HG03460 (cell line): ENCODE data around the gene SIGLEC8.
"Not testable (repeated sequence)": the region's sequence is repeated elsewhere in the genome, so short reads cannot be mapped to it uniquely, and the experiment has no call there.

Experiments
- ATAC-seq: cut with Tn5 transposase; IDR thresholded peaks from one replicate; pipeline ENCODE4 v1.9.1; 2021; ENCODE audit not compliant: unreplicated experiment

SIGLEC8 gene

DNA sequence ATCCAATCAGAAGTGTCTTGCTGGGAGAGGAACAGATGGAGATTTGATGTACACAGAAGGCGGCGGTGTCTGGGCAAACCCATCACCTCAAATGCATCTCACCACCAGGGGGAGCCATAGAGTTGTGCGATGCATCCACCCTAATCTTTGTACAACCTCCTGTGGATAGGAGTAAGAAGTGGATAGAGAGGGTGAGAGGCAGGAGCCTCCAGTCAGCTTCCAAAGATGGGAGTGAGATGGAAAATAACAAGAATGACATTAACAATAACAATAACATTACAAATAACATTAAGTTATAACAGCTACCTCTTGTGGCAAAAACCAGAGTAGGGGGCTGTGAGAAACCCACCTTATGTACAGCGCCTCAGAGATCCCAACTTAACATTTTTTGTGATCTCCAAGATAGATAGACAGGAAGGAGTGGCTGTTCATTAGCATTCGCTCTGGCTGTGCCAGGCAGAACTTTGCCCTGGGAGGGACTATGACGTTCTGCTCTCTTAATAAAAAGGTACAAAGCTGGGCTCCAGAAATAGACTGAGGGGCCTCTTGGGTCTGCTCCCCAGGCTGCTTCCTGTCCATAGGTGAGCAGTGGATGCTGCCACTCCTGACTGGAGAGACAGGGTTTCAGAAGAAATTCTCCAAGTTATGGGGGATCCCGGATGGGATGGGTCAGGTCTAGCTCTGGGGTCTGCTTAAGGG is 14.9 kb upstream of the SIGLEC8 start:
- ATAC-seq = no peak

DNA sequence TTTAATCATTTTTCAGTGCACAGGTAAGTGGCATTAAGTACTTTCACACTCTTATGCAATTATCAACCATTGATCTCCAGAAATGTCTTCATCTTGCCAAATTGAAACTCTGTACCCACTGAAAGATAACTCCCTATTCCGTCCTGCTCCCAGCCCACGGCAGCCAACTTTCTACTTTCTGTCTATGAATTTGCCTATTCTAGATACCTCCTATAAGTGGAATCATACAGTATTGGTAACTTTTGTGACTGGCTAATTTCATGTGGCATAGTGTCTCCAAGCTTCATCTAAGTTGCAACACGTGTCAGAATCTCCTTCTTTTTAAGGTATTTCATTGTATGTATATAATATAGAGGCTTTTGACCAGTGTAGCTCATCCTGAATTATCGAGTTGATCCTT is 14.4 kb upstream of the SIGLEC8 start:
- no peak for ATAC-seq

DNA sequence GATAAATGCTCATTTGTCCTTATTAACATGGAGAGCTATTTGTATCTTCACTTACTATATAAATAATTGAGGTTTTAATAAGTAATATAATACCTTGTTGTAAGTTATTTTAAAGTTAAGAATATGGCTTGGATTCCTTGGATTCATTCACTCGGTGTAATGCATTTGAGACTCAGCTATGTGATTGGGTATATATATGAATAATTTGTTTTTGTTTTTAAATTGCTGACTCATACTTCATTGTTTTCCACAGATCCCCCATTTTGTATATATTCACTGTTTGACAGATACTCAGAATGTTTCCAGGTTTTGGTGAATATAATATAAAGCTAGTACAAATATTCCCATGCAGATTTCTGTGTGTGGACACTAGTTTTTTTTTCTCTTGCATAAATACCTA is 13.3 kb upstream of the SIGLEC8 start:
- no peak for ATAC-seq

DNA sequence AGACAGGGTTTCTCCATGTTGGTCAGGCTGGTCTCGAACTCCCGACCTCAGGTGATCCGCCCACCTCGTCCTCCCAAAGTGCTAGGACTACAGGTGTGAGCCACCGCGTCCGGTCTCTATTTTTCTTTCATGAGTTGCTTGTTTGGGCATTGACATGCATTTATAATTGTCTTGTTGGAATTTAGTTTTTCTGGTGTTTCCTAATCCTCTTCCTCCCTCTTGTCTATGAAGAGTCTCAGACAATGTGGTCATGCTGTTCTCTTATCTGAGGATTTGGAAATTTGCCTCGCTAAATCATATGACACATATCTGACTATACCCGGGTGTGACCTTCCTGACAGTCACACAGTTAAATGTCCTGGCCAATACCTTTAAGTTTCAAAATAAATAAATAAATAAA is 12.7 kb upstream of the SIGLEC8 start:
- ATAC-seq = no peak

DNA sequence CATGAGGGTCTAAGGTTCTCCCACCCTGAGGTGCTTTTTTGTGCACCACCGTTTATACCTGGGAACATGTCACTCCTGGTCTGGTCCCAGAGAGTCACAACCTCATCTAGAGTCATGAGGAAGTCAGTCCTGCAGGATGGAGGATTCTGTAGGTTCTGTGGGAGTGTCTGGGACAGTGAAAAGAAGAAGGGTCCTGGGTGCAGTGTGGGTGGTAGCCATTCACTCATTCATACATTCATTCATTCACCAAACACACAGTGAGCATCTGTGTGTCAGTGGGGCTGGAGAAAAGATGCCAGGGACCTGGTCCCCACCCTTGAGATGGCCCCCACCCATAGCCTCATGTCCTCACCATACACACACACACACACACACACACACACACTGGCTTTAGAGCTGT is 11.4 kb upstream of the SIGLEC8 start:
- ATAC-seq = no peak

DNA sequence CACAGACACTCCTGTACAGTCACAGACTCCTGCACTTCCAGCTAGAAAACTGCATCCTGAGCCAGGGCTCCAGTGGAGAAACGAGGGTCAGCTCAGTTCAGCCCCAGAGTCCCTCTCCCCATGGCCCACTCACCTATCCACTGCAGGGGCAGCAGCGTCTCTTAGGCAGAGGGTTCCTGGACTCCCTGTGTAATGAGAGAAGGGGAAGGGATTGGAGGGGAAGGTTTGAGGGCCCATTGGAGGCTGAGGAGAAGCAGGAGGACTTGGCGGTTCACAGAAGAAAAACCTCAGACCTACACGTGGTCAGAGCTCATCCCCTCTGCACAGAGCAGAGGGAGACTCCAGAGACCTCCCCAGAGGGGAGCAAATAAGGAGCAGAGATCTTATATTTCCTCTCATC is 10.9 kb upstream of the SIGLEC8 start:
- ATAC-seq = no peak

DNA sequence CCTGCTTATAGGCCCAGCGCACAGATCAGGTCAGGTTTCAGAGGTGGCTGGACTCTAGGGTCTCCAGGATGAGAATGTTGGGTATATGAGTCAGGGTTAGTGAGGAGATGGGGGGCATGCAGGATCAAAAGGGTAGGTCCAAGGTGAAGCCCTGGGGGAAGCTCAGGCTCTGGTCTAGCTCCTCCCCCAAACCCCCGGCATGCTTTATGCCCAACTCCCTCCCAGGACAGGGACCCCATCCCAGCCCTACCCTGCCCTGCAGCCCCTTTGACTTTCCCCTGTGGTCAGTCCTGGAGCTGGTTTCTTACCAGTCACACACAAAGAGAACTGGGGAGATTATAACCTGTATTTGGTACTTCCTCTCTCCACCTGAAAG is 10.3 kb upstream of the SIGLEC8 start:
- no peak for ATAC-seq

DNA sequence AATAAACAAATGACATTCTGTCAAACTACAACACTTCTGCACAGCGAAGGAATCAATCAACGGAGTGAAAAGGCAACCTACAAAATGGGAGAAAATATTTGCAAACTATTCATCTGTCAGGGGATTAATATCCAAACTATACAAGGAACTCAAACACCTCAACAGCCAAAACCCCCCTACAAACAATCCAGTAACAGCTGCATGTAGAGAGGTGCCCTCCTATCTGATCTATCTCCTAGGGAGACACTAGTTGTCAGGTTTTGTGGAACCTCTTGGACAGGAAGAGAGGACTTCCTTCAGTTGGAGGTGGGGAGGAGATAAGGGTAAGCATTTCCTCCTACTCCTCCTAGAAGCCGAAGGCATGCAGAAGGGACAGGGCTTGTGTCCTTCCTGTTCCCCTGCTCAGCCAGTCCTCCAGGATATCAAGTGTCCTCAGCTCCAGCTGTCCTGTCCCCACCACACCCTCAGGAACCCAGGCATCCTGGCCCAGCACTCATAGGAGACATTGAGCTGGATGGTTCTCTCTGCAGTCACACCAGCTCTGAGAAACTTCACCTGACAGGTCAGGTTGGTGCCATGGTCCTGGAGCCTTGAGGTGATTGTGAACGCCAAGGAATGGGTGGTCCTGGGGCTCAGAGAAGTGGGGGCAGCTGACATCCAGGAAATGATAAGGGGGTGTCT is 9.8 kb upstream of the SIGLEC8 start:
- no peak for ATAC-seq

DNA sequence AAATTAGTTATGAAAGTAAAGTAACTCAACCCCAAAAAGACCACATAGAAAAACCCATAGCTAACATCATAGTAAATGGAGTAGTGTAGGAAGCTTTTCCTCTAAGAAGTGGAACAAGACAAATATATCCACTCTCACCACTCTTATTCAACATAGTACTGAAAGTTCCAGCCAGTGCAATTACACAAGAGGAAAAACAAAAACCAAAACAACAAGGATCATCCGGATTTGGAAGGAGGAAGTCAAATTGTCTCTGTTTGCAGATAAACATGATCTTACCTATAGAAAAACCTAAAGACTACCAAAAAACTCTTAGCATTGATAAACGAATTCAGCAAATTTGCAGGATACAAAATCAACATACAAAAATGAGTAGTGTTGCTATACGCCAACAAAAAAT is 8.5 kb upstream of the SIGLEC8 start:
- ATAC-seq = no peak

DNA sequence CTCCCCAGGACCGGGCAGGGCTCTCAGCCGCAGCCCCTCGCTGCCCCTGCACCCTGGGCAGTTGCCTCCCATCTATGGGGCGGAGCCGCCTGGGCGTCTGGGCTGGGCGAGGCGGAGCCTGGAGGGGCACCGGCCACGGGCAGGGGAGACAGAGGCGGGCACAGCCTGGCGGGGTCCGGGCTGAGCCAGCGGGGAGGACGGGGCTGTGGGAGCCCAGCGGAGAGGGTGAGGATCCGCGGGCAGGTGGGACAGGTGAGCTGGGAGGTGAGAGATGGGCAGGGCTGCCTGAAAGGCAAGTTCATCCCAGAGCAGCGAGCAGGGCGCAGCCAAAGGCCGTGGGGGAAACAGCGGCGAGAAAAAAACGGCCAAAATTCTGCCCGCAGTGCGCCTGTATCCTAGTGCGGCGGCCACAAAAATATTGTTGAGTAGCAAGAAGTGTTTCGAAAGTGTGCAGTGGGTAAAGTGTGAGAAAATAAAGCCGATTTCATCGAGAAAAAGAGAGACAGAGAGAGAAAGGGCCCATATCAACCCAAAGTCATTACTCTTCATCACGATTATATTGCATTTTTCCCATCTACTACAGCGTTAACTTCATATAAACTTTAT is 5.8 kb upstream of the SIGLEC8 start:
- not testable (repeated sequence) for ATAC-seq

DNA sequence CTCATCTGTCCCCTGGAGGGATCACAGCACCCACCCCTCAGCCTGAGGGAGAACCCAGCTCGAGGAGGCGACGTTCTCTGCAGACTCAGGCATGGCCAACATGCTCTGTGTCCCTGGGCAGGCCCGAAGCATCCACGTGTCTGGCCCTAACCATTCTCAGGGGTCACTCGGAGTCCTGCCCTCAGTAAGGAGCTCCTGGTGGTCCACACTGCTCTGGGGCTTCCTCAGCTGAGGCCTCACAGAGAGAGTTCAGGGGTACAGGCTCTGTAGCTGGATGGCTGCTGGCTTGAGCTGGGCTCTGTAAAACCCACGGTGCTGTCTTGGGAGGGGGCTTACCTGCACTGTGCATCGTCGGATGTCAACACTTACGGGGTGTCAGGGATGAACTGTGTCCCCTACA is 4.4 kb upstream of the SIGLEC8 start:
- ATAC-seq = no peak

DNA sequence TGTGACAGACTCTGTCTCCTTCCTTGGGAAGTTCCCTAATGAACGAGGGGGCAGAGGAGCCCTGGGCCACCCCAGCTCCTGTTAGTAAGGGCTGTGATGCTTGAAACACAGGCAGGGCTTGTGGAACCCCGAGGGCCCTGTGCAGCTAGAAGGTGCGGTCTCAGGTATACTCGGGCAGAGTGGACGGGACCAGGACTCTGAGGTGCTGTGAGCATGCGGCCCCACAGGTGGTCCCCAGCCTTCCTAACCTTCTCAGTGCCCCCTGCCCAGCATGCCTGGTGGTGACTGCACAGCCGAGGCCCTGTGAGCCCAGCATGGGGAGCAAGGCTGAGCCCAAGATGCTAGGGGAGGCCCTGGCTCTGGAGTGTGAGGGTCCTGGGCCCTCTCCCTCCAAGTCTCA is 4.0 kb upstream of the SIGLEC8 start:
- ATAC-seq = no peak

DNA sequence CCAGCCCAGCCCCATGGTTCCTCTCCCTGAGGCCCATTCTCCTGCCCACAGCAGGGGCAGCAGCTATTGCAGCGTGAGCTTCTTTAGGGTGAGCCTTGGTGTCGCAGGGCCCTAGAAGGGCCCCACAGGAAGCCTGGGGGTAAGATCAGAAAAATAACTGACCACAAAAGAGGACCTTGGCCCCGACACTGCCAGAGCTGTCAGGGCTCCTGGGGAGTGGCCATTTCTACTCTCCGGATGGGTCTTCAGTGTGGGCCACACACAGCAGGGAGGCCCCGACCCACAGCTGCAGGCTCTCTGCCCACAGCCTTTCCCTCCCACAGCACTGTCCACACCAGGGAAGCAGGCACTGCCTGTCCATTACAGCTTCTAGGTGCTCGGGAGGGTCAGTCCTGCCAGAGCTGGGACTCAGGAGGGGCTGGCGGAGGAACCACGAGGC is 3.5 kb upstream of the SIGLEC8 start:
- ATAC-seq = no peak

DNA sequence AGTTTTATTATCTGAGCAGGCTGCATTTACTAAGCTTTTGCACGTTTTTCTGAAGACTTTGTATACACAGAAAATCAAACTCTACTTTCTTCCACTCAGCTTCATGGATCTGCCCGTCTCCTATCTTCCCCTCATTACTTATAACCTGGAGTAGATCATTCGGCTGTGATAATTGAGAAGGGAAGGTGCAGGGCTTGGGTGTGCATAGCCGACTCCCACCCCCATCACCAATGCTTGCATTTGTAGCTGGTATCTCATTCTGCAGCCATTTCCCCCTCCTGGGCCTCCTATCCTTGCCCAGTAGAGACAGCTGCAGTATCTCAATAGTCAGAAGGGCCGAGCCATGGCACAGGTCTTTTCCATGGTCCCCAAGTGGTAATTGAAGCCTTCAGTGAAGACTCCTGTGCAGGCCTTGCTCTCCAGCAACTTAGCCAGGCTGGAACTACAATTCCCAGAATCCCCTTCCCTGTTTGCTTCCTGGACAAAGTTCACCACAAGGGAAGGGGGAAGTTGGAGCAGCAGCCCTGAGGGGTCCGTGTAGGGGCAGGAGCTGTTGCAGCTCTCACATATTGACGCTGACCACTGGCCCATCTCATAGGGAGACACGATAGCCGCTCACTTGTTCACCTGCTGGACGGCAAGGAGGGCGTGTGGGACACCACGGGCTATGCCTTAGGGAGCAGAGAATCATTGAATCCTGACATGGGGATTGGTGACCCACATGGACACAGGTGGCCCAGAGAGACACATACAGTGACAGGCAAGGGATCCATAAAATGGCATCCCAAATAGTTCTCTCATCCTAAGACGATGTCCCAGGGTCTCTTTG is 2.1 kb upstream of the SIGLEC8 start:
- ATAC-seq = no peak

DNA sequence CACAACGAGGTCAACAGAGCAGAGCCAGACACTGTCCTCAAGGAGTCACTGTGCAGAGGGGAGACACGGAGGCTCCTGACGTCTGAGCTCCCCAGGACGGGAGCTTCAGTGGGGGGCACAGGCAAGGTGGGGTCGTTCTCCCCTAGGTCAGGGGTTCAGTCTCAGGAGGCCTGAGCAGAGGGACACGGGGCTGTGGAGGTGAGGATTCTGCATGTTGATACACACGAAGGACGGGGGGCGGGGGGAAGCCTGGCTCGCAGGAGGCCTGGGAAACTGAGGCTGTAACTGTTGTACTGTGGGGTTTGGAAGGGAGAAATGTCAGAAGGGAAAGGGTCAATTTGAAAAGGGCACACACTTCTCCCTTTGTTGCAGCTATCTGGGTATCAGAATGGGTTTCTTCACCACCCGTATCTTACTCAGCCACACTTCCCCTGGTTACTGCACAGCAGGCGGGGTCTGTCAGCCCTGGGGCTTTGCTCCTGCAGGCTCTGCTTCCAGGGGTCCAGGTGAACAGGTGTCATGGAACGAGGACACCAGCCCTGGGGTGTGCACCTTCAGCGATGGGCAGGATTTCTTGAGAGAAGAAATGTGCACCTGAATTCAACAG is 748 bp upstream of the SIGLEC8 start:
- no peak for ATAC-seq

DNA sequence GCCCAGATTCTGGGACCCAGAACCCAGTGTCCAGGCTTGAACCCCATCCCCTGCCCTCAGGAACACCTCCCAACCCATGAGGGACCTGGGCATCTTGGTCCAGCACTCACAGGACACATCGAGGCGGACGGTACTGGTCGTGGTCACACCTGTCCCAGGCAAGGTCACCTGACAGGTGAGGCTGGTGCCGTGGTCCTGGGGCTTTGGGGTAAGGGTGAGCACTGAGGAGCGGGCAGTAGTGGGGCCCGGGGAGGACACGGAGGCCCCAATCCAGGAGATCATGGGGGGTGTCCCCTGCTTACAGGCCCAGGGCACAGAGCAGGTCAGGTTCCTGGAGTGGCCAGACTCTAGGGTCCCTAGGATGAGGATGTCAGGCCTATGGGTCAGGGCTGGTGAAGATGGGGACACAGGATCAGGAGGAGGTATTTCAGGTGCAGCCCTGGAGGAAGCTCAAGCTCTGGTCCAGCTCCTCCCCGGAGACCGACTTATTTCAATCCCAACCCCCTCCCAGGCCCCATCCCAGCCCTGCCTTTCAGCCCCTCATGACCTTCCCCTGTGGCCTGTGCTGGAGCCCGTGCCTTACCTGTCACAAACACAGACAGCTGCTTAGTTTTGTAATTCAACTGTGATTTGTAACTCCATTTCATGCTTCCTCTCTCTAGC is 772 bp downstream of the SIGLEC8 start:
- no peak for ATAC-seq

DNA sequence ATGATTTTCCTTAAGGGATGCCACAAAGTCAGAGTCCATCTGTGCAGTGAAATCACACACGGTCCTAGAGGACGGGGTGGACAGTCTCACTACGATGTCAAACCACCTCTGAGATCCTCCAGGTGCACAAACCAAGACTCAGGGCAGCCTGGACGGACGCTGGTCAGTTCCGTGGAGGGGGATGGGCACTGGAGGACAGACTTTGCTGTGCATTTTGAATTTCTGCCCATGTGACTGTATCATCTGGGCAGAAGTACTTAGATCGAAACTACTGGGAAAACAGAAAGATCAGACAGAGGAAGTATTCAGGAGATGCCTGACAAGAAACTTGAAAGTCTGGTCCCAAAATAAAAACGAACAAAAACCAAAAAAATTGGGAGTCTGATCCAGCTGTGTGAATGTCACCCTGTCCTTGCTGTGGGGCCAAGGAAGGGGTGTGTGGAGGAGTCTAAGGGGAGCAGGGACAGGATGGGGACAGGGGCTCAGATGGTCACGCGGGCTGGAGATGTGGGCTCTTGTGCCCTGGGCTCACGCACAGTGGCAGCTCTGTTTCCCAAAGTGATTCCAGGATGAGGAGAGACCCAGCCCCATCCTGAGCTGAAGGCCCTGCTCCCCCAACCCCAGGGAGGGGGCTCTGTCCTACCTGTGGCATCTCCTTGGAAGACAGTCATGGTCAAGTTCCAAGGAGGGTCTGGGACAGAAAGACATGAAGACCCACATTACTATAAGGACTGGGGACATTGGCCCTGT is 1.5 kb downstream of the SIGLEC8 start:
- no peak for ATAC-seq

DNA sequence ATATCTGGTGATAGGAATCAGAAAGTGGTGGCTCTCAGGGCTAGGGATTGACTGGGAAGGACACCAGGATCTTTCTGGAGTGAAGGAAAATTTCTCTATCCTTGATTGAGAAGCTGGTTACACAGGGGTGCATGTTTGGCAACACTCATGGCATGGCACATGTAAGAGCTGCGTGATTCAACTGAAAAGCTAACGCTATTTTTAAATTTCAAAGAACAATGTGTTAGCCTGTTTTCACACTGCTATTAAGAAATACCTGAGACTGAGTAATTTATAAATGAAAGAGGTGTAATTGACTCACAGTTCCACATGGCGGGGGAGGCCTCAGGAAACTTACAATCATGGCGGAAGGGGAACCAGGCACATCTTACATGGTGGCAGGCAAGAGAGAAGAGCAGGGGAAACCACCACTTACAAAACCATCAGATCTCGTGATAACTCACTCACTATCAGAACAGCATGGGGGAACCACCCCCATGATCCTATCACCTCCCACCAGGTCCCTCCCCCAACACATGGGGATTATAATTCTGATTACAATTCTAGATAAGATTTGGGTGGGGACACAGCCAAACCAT is 7.4 kb downstream of the SIGLEC8 start:
- ATAC-seq = no peak

DNA sequence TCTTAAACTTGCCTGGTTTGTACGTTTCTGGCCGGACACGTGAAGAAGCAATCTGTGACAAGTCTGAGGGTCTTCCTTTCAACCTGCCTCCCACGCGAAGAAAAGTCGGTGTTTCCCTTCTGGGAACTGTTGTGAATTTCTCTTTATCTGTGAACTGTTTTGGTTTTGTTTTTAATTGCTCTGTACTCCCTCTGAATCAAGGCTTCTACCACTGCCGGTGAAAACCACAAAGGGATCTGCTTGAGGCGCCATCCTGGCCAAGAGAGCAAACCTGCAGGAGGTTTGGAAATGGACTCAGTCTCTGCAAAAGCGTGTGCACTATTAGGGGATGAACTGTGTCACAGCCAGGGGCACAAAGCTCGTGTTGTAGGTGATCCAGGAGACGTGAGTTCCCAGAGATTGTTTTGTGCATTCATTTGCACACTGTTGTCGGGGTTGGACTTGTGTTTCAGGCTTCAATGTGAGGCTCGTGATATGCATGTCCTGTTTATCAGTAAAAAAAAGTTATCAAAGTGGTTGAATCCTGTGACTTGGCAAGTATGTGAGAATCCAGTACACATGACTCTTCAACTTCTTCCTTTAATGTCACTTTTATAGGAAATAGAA is 9.7 kb downstream of the SIGLEC8 start:
- ATAC-seq = no peak
